Memory B cell (primary cell): ENCODE measurements around the gene LMX1A.

ENCODE experiments used
- ATAC-seq: fragments of 150-1000 bp; cut with Tn5 transposase; 2 replicates; pipeline ENCODE4 v1.10.0; 2021; ENCODE audit warnings: low read depth, mild to moderate bottlenecking, moderate library complexity
- DNase-seq, 2 donors: peaks; one replicate each; pipeline ENCODE4 v3.0.0; 2022; ENCODE audit warnings: low spot score in 2 of 2
- H3K27ac Mint-ChIP-seq: one replicate; pipeline ENCODE4 v1.8.0; 2022; ENCODE audit warnings: mild to moderate bottlenecking, moderate library complexity, mixed read lengths
- H3K27me3 Mint-ChIP-seq: one replicate; pipeline ENCODE4 v1.8.0; 2022; ENCODE audit warnings: mixed read lengths
- H3K36me3 Mint-ChIP-seq: one replicate; pipeline ENCODE4 v1.8.0; 2022; ENCODE audit warnings: mild to moderate bottlenecking, mixed read lengths
- H3K4me1 Mint-ChIP-seq: one replicate; pipeline ENCODE4 v1.8.0; 2022; ENCODE audit warnings: mixed read lengths
- H3K4me3 Mint-ChIP-seq: one replicate; pipeline ENCODE4 v1.8.0; 2022; ENCODE audit warnings: mild to moderate bottlenecking, moderate library complexity, mixed read lengths
- H3K9me3 Mint-ChIP-seq: one replicate; pipeline ENCODE4 v1.8.0; 2022; ENCODE audit warnings: mixed read lengths

The LMX1A gene

DNA sequence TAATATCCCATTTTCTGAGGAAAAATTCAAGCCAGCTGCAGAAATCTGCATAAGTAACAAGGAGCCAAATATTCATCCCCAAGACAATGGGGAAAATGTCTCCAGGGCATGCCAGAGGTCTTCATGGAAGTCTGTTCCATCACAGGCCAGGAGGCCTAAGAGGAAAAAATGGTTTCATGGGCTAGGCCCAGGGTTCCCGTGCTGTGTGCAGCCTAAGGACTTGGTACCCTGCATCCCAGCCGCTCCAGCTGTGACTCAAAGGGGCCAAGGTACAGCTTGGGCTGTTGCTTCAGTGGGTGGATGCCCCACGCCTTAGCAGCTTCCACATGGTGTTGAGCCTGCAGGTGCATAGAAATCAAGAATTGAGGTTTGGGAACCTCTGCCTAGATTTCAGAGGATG is 173.5 kb downstream of the LMX1A start:
- H3K4me3 Mint-ChIP-seq = no peak overlapping the region
- H3K27me3 Mint-ChIP-seq = no peaks in the 10 kb centered on the region
- no peaks in the 10 kb centered on the region for H3K4me1 Mint-ChIP-seq
- H3K36me3 Mint-ChIP-seq = no peaks in the 10 kb centered on the region
- DNase-seq (no peak), ATAC-seq (no peak)
- H3K27ac Mint-ChIP-seq = no peak overlapping the region
- peaks cover 7% of the 10 kb centered on the region for H3K9me3 Mint-ChIP-seq

DNA sequence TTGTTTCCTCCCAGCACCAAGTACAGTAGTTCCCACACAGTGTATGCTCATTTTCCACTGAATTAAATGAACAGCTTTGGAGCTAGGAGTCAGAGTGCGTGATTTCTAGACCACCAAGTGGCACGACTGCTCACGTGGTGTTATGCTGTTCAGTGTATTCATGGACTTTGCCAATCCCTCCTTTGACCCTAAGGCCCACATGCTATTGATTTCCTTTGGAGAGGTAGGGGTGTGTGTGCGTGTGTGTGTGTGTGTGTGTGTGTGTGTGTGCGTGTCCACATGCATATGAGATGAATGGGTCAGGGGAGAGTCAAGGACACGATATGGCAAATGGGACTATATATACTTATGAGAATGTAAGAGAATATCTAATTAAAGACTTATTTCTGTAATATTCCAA is 177.2 kb downstream of the LMX1A start:
- no peak overlapping the region for H3K27ac Mint-ChIP-seq
- peaks cover 5% of the 10 kb centered on the region for H3K9me3 Mint-ChIP-seq
- no peaks in the 10 kb centered on the region for H3K36me3 Mint-ChIP-seq

DNA sequence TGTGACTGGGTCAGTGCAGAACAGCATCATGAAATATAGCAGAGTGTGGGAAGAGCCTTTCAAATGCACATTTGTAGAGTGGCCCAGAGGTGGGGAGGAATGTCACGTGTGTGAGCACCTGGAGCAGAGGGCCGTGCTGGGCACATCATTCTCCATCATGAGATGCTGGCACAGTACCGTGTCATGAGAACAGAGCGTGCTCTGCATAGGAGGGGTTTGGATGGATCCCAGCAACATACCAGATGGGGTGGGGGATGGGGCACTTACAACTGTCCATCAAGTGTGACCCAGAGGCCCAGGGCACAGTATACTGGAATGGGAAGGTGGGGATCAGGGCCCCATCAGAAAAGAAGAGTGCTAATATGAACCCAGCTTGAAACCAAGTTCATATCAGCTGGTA is 182.0 kb downstream of the LMX1A start:
- H3K4me3 Mint-ChIP-seq = no peak overlapping the region
- H3K27ac Mint-ChIP-seq = no peak overlapping the region
- no peaks in the 10 kb centered on the region for H3K9me3 Mint-ChIP-seq
- ATAC-seq (no peak), DNase-seq (no peak)
- no peaks in the 10 kb centered on the region for H3K4me1 Mint-ChIP-seq
- peaks cover 1% of the 10 kb centered on the region for H3K27me3 Mint-ChIP-seq
- no peaks in the 10 kb centered on the region for H3K36me3 Mint-ChIP-seq

More for the DNA sequence above, 177.2 kb downstream of the LMX1A start:
- Mint-ChIP-seq H3K4me3 (no peak overlapping the region), H3K4me1 (no peaks in the 10 kb centered on the region), H3K27me3 (no peaks in the 10 kb centered on the region)
- no peak for DNase-seq
- no peak for ATAC-seq

DNA sequence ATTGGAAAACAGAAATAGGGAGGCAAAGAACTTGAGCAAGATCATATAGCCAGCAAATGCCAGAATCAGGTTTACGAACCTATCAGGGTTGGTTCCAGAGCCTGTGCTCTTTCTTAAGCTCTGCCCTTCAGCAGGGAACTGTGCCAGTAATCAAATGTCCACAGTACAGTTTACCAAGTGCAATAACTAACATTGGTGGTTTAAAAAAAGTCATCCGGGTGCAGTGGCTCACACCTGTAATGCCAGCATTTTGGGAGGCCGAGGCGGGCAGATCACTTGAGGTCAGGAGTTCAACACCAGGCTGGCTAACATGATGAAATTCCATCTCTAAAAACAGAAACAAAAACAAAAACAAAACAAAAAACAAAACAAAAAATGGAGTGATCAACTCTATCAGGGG is 182.7 kb downstream of the LMX1A start:
- Mint-ChIP-seq H3K9me3 (no peaks in the 10 kb centered on the region), H3K4me1 (no peaks in the 10 kb centered on the region), H3K27ac (no peak overlapping the region), H3K27me3 (peaks cover 1% of the 10 kb centered on the region), H3K4me3 (no peak overlapping the region), H3K36me3 (no peaks in the 10 kb centered on the region)
- ATAC-seq = no peak
- no peak for DNase-seq

DNA sequence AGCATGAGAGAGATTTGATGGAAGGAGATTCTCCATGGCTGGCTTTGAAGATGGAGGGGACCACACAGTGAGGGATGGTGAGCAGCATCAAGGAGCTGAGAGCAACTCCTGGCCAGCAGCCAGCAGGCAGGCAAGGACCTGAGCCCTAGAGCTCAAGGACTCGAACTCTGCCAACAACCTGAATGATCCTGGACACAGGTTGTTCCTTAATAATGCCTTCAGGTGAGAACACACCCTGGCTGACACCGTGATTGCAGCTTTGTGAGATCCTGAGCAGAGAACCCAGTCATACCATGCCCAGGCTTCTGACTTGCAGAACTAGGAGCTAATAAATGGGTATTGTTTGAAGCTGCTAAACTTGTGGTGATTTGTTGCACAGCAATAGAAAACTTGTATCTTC is 183.1 kb downstream of the LMX1A start:
- Mint-ChIP-seq H3K36me3 (no peaks in the 10 kb centered on the region), H3K9me3 (no peaks in the 10 kb centered on the region), H3K27me3 (peaks cover 3% of the 10 kb centered on the region), H3K4me3 (no peak overlapping the region), H3K27ac (no peak overlapping the region), H3K4me1 (no peaks in the 10 kb centered on the region)
- ATAC-seq (no peak), DNase-seq (no peak)

DNA sequence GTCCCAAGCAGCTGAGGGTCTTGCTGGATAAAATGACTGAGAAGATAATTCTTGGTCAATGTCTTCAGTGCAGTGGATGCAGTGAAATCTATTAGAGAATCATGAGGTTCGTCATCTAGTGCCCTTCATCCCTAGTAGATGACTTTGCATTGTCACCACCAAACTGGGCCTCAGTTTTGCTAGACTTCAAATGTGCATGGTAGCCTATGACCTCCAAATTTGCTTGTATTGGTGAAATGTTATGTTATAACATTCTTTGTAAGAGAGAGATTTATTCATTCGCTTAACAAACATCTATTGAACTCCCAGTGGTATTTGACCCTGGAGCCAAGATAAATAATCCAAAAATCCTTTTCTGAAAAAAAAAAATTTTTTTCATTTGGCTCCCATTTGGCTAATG is 183.8 kb downstream of the LMX1A start:
- Mint-ChIP-seq H3K27ac (no peak overlapping the region), H3K9me3 (no peaks in the 10 kb centered on the region), H3K4me1 (no peaks in the 10 kb centered on the region), H3K36me3 (no peaks in the 10 kb centered on the region), H3K27me3 (peaks cover 3% of the 10 kb centered on the region), H3K4me3 (no peak overlapping the region)
- ATAC-seq (no peak), DNase-seq (no peak)

DNA sequence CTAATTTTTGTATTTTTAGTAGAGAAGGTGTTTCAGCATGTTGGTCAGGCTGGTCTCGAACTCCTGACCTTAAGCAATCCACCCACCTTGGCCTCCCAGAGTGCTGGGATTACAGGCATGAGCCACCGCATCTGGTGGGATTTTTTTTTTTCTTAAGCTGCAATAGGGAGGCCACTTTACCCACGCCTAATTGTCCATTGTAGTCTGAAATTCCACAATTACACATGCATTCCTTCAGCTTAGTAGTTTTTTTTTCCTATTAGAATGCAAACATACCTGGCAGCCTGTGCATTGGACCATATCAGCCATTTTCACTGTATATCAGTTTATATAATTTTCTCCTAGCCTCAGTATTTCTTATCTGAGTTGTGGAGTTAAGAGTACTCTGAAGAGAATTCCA is 186.8 kb downstream of the LMX1A start:
- H3K27me3 Mint-ChIP-seq = peaks cover 3% of the 10 kb centered on the region
- H3K9me3 Mint-ChIP-seq = no peaks in the 10 kb centered on the region
- H3K27ac Mint-ChIP-seq = no peak overlapping the region
- H3K4me1 Mint-ChIP-seq = no peaks in the 10 kb centered on the region
- no peaks in the 10 kb centered on the region for H3K36me3 Mint-ChIP-seq
- no peak overlapping the region for H3K4me3 Mint-ChIP-seq
- DNase-seq (no peak), ATAC-seq (no peak)

DNA sequence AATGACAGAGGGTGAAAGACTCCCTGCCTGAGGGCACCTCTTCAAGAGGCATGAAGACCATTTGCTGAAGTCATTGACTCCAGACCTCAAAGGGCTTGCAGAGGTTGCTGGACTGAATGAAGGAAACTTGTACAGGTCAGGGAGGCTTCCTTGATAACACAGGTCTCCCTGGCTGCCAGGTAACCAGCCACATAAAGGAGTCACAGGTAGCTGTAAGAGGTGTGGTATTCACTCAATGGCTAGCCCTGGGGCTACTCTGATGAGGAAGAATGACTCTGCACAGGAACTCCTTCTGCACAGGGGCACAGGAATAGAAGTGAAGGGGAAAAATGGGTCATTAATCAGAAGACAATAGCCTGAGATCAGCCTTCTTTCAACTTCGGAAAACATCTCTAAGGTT is 187.5 kb downstream of the LMX1A start:
- no peaks in the 10 kb centered on the region for H3K36me3 Mint-ChIP-seq
- no peaks in the 10 kb centered on the region for H3K4me1 Mint-ChIP-seq
- H3K27ac Mint-ChIP-seq = no peak overlapping the region
- ATAC-seq = no peak
- peaks cover 3% of the 10 kb centered on the region for H3K27me3 Mint-ChIP-seq
- no peak for DNase-seq
- no peak overlapping the region for H3K4me3 Mint-ChIP-seq
- no peaks in the 10 kb centered on the region for H3K9me3 Mint-ChIP-seq

DNA sequence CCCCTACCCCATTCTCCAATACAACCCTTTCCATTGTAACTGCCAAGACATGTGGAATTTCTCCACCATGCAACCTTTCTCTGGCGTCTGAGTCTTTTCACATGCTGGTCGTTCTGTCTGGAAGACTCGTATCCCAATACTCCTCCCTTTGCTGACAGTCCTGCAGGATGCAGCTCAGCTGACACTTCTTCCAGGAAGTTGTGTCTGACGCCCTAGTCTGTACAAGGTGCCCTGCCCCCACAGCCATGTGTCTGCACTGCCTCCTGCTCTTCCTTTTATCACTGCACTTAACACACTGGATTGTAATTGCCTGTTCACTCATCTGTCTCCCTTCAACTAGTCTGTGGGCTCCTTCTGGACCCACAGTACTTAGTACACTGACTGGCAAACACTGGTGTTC is 188.0 kb downstream of the LMX1A start:
- DNase-seq = no peak
- no peak overlapping the region for H3K27ac Mint-ChIP-seq
- H3K9me3 Mint-ChIP-seq = no peaks in the 10 kb centered on the region
- no peaks in the 10 kb centered on the region for H3K4me1 Mint-ChIP-seq
- no peak overlapping the region for H3K4me3 Mint-ChIP-seq
- ATAC-seq = no peak
- H3K36me3 Mint-ChIP-seq = no peaks in the 10 kb centered on the region
- H3K27me3 Mint-ChIP-seq = peaks cover 3% of the 10 kb centered on the region

DNA sequence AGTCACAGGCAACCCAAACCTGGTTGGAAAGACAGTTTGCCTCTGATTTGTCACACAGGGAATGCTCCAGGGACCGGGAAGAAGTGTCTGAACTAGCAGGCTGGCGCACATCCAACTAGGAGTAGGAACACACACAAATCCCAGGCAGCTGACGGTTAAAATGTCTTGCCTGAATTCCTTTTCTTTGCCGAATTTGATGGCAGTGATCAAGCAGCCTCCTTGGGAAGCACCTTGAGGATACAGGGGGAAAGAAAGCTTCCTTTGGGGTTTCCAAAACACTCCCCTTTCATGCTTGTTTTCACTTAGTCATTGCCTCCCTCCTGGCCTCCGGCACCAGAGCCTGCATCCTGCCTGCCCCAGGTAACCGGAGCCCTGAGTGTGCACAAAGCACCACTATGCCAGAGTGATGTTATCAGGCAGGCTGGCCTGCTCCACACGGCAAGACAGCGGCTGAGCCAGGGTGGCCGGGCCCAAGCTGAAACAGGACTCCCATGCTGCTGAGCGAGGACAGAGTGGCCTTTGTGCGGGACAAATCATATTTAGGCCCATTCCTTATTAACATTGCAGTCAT is 193.8 kb downstream of the LMX1A start:
- H3K27ac Mint-ChIP-seq = no peak overlapping the region
- no peak for DNase-seq
- no peaks in the 10 kb centered on the region for H3K9me3 Mint-ChIP-seq
- H3K4me3 Mint-ChIP-seq = no peak overlapping the region
- peaks cover 1% of the 10 kb centered on the region for H3K27me3 Mint-ChIP-seq
- no peaks in the 10 kb centered on the region for H3K4me1 Mint-ChIP-seq
- no peaks in the 10 kb centered on the region for H3K36me3 Mint-ChIP-seq
- no peak for ATAC-seq

DNA sequence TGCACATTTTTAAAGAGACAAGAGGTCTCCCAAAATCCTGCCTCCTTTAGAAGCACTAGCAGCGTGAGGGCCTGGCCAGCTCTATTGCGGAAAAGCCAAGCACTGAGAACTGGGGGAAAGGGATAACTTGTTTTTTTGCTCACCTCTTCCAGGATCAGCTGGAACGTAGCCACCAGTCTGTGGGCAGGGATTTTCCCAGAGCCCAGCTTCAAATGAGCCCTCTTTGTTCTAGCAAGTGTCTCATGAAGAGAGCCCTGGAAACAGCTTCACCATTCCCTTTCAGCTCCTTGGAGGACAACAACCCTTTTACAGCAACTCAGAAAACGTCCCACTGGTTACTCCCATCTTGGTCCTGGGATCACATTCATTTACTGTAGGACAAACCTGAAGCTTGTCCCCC is 195.4 kb downstream of the LMX1A start:
- H3K27me3 Mint-ChIP-seq = peaks cover 1% of the 10 kb centered on the region
- H3K9me3 Mint-ChIP-seq = no peaks in the 10 kb centered on the region
- no peaks in the 10 kb centered on the region for H3K36me3 Mint-ChIP-seq
- DNase-seq = no peak
- no peak overlapping the region for H3K27ac Mint-ChIP-seq
- no peak for ATAC-seq
- no peak overlapping the region for H3K4me3 Mint-ChIP-seq
- no peaks in the 10 kb centered on the region for H3K4me1 Mint-ChIP-seq

DNA sequence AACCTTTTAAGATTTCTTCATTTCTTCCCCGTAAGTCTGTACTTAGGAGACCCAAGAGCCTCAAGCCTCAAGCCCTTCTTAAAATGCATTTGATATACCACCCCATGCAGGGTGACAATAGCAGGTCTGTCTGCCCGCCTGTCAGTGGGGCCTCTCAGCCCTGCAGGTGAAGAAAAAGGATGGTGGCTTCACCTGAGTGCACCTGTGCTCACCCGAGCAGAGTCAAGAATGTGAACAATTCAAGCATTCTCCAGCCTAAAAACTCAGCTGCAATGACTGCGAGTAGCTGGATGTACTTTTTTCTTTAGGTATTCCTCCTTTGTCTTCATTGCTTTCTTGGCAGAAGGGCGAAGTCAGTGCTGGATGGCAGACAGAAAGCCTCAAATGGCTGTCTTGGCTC is 203.3 kb downstream of the LMX1A start:
- Mint-ChIP-seq H3K4me3 (no peak overlapping the region), H3K27ac (no peak overlapping the region), H3K36me3 (no peaks in the 10 kb centered on the region), H3K9me3 (peaks cover 2% of the 10 kb centered on the region), H3K27me3 (no peaks in the 10 kb centered on the region), H3K4me1 (no peaks in the 10 kb centered on the region)
- no peak for ATAC-seq
- no peak for DNase-seq

DNA sequence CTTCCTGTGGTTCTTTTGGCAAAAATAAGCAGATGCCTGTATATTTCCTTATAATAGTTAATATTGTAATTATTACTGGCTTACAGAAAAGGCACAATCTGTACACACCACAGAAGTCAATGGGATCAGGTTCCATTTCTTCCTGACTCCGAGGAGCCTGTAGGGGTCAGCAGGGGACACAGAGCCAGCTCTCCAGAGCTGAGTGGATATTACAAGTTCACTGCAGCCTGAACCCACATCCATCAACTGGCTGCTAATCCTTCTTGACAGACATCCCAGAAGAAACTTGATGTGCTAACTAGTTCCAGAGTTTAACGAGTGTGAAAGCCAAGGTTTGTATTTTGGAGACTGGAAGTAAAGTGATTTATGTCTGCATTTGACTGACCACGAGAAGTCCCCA is 203.8 kb downstream of the LMX1A start:
- Mint-ChIP-seq H3K4me1 (no peaks in the 10 kb centered on the region), H3K27ac (no peak overlapping the region), H3K9me3 (peaks cover 2% of the 10 kb centered on the region), H3K27me3 (no peaks in the 10 kb centered on the region), H3K36me3 (no peaks in the 10 kb centered on the region), H3K4me3 (no peak overlapping the region)
- no peak for DNase-seq
- ATAC-seq = no peak

DNA sequence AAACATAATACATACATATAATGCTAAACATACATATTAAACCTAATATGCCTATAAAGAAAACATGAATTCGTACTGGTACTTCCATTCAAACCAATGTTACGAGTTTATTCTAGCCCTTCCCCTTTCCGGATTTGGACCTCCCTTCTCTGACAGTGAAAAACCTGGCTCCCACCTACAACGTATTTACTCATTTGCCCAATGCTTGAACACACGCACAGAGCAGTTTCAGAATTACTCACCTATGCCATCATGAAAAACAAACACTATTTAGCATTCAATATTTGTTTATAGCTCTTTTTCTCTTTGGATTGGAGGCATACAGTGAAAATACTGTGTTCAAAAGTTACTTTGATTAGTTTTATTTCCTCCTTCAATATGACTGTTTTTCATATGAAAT is 204.4 kb downstream of the LMX1A start:
- no peaks in the 10 kb centered on the region for H3K27me3 Mint-ChIP-seq
- H3K9me3 Mint-ChIP-seq = peaks cover 2% of the 10 kb centered on the region
- H3K36me3 Mint-ChIP-seq = no peaks in the 10 kb centered on the region
- no peak overlapping the region for H3K4me3 Mint-ChIP-seq
- no peaks in the 10 kb centered on the region for H3K4me1 Mint-ChIP-seq
- H3K27ac Mint-ChIP-seq = no peak overlapping the region
- ATAC-seq = no peak
- no peak for DNase-seq
